ENCODE measurements around the gene TIMM10.
"Not testable (repeated sequence)": the region's sequence is repeated elsewhere in the genome, so short reads cannot be mapped to it uniquely, and the experiment has no call there.

The TIMM10 gene

DNA sequence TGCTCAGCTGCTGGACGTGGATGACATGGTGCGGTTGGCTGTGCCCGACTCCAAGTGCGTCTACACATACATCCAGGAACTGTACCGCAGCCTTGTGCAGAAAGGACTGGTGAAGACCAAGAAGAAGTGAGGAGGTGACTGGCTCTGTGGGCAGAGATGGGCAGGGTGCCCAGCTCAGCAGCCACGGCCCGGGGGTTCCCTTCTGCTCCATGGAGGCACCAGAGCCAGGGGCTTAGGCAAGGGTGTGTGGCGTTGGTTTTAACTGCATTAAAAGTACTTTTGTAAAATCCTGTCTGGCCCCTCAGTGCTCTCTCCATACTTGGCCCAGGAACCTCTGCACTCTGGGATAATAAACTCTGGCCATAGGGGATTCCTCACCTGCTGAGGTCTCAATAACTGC lies 19.4 kb upstream of the TIMM10 start:
- no peak overlapping the region for H3K4me3 ChIP-seq (ENCODE audit: low read length)
- TF ChIP-seq ZNF274 (IDR thresholded peaks at IDR 0.05; ENCODE audit: low read depth, low read length) = no peak

DNA sequence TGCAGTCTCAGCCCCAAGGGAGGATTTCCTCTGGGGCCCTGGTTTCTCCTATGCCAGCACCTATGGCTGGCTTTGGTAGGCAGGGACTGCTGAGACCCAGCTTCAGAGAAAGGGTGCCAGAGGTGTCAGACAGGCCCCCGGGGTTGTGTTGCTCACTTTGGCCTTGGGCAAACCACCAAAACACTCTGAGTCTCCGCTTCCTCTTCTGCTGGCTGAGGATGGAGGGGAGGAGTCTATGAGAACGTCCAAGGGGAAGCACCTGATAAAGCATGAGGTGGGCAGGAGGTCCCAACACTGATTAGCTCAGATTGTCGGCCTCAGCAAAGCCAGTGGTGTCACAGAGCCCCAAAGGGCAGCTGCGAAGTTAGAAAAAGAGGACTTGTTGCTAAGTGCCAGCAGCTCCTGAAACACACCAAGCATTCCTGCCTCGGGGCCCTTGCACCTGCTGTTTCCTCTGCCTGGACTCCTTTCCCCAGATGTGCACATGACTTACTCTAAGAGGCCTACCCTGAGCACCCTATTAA lies 17.4 kb upstream of the TIMM10 start:
- no peak for TF ChIP-seq ZNF274 (IDR thresholded peaks at IDR 0.05; ENCODE audit: low read depth, low read length)
- no peak overlapping the region for H3K4me3 ChIP-seq (ENCODE audit: low read length)

DNA sequence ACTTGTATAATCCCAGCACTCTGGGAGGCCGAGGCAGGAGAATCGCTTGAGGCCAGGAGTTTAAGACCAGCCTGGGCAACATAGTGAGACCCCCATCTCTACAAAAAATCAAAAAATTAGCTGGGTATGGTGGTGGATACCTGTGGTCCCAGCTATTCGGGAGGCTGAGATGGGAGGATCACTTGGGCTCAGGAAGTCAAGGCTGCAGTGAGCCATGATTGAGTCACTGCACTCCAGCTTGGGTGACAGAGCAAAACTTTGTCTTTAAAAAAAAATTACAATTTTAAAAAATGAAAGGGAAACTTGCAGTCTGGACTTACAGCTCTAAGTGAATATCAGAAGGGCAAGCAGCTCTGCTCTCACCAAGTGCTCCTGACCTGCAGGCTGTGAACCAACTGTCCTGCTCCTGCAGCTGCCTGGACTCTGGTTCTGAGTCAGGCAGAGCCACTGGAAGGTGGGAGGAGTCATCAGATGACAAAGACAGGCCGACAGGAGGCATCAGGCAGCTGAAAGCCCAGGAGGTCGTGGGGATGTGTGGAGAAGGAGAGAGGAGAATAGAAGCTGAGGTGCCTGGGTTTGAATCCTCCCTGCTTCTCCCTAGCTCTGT lies 16.4 kb upstream of the TIMM10 start:
- H3K4me3 ChIP-seq (ENCODE audit: low read length) = no peak overlapping the region
- no peak for TF ChIP-seq ZNF274 (IDR thresholded peaks at IDR 0.05; ENCODE audit: low read depth, low read length)

DNA sequence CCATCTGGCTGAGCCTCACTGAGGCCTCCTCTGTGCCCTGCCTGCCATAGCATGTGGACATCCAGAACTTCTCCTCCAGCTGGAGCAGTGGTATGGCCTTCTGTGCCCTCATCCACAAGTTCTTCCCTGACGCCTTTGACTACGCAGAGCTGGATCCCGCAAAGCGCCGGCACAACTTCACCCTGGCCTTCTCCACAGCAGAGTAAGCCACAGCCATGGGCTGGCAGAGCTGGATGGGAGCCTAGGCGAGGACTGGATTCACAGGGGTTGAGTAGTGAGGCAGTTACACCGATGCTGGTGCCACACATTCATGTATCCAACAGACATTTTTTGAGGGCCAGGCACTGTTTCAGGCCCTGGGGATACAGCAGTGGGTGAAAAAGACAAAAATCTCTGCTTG lies 15.9 kb upstream of the TIMM10 start:
- H3K4me3 ChIP-seq (ENCODE audit: low read length) = no peak overlapping the region
- no peak for TF ChIP-seq ZNF274 (IDR thresholded peaks at IDR 0.05; ENCODE audit: low read depth, low read length)

DNA sequence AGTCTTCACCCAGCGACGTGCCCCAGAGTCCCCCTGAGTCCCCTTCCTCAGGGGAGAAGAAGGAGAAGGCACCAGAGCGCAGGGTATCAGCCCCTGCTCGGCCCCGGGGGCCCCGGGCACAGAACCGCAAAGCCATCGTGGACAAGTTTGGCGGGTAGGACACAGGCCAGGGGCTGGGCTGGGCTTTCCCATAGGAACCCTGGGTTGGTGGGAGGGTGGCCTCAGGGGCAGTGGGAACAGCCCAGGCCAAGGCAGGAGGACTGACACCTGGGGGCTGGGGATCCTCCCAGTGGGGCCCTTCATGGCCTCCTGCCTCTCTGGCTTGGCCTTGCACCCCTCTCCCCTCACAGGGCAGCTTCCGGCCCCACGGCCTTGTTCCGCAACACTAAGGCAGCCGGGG lies 15.3 kb upstream of the TIMM10 start:
- no peak overlapping the region for H3K4me3 ChIP-seq (ENCODE audit: low read length)

DNA sequence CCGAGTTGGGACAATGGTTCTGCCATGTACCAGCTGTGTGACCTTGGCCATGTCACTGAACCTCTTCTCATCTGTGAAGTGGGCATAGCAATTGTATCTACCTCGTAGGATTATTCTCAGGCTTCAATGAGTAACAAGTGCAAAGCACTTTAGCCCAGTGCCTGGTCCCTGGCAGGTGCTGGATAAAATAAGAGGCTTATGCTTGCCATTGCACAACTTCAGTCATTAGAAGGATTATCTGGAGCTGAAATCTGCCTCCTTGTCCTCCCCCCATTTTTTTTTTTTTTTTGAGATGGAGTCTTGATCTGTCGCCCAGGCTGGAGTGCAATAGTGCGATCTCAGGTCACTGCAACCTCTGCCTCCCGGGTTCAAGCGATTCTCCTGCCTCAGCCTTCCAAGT lies 14.0 kb upstream of the TIMM10 start:
- no peak overlapping the region for H3K4me3 ChIP-seq (ENCODE audit: low read length)
- no peak for TF ChIP-seq ZNF274 (IDR thresholded peaks at IDR 0.05; ENCODE audit: low read depth, low read length)

More for the DNA sequence above, 15.3 kb upstream of the TIMM10 start:
- TF ChIP-seq ZNF274 (IDR thresholded peaks at IDR 0.05; ENCODE audit: low read depth, low read length) = no peak

DNA sequence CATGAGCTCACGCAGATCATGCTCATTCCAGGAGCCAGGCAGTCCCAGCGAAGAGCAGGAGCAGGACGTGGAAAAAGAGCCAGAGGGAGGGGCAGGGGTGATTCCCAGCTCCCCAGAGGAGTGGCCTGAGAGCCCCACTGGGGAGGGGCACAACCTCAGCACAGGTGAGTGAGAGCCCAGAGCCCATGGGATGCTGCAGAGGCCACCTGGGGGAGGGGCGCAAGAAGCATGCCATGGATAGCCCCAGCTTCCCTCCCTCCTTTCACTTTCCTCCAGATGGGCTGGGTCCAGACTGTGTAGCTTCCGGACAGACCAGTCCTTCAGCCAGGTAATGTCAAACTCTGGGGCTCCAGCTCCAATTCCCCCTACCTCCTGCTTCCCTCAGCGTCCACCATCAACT lies 13.0 kb upstream of the TIMM10 start:
- TF ChIP-seq ZNF274 (IDR thresholded peaks at IDR 0.05; ENCODE audit: low read depth, low read length) = no peak
- H3K4me3 ChIP-seq (ENCODE audit: low read length) = no peak overlapping the region

DNA sequence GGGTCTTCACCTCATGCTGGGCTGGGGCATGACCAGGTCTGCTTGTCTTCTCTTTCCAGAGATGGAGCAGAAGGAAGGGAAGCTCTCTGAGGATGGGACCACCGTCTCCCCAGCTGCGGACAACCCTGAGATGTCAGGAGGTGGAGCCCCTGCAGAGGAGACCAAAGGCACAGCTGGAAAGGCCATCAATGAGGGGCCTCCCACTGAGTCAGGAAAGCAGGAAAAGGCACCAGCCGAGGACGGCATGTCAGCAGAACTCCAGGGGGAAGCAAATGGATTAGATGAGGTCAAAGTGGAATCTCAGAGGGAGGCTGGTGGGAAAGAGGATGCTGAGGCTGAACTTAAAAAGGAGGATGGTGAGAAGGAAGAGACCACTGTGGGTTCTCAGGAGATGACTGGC lies 12.0 kb upstream of the TIMM10 start:
- TF ChIP-seq ZNF274 (IDR thresholded peaks at IDR 0.05; ENCODE audit: low read depth, low read length) = no peak
- H3K4me3 ChIP-seq (ENCODE audit: low read length) = no peak overlapping the region

DNA sequence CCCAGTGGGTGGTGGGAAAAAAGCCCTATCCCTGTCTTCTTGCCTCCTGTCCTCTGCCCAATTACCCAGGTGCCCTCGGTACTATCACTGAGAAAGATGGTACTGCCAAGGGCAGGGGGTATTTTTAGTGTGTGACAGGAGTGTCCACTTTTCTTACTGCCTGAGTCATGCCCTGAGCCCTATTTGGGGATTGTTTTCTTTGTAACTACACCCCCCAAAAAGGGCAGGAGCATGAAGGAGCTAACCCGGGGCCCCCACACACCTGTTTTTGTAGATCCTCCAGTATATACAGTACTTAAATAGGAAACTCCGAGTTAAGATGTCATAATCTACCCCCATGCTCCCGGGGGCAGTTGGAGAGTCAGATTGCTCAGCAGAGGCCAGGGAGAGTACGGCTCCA lies 10.6 kb upstream of the TIMM10 start:
- H3K4me3 ChIP-seq (ENCODE audit: low read length) = no peak overlapping the region
- no peak for TF ChIP-seq ZNF274 (IDR thresholded peaks at IDR 0.05; ENCODE audit: low read depth, low read length)

DNA sequence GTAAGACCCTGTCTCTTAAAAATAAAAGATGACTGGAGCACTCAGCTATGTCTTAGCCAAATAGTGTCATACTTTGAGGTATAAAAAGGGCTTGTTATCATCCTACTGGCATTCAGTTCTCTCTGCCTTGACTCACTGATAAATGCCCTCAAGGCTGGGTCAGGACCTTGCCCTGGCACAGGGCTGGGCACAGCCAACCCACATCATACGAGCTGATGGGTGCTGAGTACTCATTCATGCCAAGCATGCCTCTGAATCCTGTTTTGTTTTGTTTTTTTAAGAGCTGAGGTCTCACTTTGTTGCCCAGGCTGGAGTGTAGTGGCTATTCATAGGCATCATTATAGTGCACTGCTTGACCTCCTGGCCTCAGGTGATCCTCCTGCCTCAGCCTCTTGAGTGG lies 8.8 kb upstream of the TIMM10 start:
- TF ChIP-seq ZNF274 (IDR thresholded peaks at IDR 0.05; ENCODE audit: low read depth, low read length) = no peak
- no peak overlapping the region for H3K4me3 ChIP-seq (ENCODE audit: low read length)

DNA sequence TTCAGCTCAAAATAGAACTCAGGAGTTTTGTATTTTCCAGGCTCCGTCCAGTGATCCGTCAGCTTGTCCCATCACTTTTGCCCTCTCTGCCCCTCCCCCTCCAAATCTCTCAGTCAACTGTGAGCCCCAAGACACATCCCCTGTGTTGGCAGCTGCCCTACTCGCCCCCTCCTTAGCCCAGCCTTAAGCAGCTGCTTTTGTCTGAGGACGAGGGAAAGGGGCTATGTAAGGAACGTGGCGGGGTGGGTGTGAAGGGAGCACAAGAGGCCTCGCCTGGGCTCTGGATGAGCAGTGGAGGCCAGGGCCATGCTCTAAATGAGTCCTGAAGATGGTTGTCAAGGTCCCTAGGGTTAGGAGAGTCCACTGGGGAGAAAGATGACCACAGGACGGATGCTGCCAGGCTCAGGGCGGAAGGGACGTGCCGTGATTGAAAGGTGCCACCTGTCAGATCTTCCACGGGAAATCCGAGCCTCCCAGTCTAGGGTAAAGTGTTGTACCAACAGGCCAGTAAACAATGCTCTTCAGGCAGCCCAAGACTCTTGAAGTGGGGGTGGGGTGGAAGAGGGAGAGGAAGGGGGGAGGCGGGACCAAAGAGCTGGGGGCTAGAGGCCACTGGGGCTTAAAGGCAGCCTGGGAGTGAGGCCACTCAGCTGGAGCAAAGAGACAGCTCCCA lies 6.5 kb upstream of the TIMM10 start, which contains the start of gene SMTNL1:
Gene SMTNL1 (plus strand): TSS at position 649 of the 673 bp plus-strand sequence. CDS start 5,048 bp downstream, outside the sequence.
- no peak within 1 kb of the TSS for H3K4me3 ChIP-seq (ENCODE audit: low read length)
- no peak for TF ChIP-seq ZNF274 (IDR thresholded peaks at IDR 0.05; ENCODE audit: low read depth, low read length)

DNA sequence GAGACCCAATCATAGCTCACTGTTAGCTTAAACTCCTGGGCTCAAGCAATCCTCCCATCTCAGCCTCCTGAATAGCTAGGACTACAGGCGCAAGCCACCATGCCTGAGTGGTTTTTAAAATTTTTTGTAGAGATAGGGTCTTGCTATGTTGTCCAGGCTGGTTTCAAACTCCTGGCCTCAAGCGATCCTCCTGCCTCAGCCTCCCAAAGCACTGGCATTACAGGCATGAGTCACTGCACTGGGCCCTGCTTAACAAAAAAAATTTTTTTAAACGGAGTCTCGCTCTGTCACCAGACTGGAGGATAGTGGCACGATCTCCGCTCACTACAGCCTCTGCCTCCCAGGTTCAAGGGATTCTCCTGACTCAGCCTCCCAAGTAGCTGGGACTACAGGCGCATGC lies 3.9 kb upstream of the TIMM10 start:
- not testable (repeated sequence) for H3K4me3 ChIP-seq (ENCODE audit: low read length)

DNA sequence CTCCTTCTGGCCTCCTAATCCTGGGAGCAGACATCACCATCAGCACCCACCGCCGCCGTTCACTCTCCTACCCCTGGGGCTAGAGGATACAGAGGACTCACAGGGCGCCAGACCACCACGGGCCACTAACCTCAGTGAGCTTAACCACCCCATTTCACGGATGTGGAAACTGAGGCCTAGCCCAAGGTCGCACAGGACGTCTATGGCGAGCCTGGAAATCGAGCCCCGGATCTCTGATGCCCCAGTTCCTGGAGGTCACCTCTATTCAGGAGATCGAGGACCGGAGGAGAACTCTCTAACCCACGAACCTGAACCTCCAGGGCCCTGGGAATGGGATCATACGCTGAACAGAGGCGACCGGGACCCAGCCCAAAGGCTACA lies 349 bp downstream of the TIMM10 start:
- H3K4me3 ChIP-seq (ENCODE audit: low read length) = peak overlapping the region; percentile 72
- TF ChIP-seq ZNF274 (IDR thresholded peaks at IDR 0.05; ENCODE audit: low read depth, low read length) = no peak

DNA sequence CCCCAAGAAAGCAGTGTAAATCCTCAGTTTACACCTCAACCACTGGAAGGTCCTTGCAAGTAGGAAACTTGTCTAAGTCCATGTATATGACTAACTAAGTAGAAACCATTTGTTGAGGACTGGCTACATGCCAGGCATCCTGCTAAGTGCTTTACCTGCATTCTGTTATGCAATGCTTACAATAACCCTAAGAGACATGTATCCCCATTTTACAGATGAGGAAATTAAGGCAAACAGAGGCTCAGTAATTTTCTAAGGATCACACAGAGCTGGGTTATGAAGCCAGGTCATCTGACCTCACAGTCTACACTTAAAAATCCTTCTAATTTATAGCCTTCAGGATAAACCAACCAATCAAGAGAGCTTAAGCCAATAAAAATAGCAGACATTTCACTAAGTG lies 1.5 kb downstream of the TIMM10 start:
- H3K4me3 ChIP-seq (ENCODE audit: low read length) = no peak overlapping the region

DNA sequence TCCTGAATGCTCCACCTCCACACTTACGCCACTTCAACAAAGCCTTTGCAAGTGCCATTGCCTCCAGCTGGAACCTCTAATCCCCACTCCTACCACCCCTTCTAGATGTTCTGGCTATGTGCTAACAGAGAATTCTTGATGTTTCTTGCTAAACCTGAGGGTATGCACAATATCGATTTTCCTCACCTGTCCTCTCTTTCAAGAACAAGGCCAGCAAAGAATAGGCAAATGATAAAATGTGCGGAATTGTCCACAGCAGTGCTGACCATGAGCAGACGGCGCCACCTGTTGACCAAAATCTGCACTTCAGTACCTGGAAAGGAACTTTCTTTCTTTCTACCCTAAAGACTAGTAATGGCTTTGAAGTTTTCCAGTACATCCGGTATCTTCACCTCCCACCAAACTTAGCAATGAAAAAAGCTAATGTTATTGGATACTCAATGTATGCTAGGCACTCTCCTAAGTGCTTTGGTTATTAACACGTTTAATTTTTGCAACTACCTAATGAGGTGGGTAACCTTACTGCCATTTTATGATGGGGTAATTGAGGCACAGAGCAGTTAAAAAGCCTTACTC lies 3.4 kb downstream of the TIMM10 start:
- no peak for TF ChIP-seq ZNF274 (IDR thresholded peaks at IDR 0.05; ENCODE audit: low read depth, low read length)
- no peak overlapping the region for H3K4me3 ChIP-seq (ENCODE audit: low read length)

More for the DNA sequence above, 1.5 kb downstream of the TIMM10 start:
- no peak for TF ChIP-seq ZNF274 (IDR thresholded peaks at IDR 0.05; ENCODE audit: low read depth, low read length)
